HCEC 1CT (cell line): ENCODE measurements around the gene PDE5A.
"Not testable (repeated sequence)": the region's sequence is repeated elsewhere in the genome, so short reads cannot be mapped to it uniquely, and the experiment has no call there.

ENCODE experiments used
- DNase-seq: peaks from one replicate; pipeline ENCODE4 v3.0.0-alpha.2; 2017

PDE5A gene

DNA sequence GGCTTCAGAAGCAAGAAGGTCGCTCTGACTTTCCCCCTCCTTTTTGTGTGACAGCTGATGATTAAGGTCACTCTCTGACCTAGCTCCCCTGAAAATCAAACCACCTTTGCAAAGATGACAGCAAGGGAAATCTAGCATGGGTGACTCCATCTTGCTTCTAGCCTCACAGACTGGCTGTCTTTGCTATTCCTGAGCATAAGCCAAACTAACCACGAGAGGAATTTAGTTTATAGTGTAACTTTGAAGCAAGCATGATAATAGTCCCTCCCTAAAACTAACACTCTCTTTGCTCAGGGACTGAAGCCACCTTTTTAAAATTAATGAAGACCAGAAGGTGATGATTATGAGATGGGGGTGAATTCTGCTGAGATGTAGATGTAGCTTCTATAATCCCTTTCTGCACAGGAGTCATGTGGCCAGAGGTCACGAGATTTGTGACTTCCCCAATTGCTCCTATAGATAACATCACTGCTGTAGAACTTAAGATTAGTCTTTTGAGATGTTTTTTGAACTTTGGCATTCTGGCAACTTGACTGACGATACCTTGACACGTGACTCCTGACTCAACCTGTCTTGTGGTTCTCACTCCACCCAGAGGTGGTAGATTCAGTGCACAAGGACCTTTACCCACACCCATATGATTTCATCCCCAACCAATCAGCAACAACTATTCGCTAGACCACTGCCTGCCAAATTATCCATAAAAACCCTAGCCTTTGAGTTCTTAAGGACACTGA lies 14.9 kb upstream of the PDE5A start:
- no peak for DNase-seq

- no peak for DNase-seq
Observed at GRCh38 chr4:119641765-119642164, 13.2 kb upstream of the PDE5A start.

- no peak for DNase-seq
Observed at GRCh38 chr4:119638359-119638758, 9.8 kb upstream of the PDE5A start.

DNA sequence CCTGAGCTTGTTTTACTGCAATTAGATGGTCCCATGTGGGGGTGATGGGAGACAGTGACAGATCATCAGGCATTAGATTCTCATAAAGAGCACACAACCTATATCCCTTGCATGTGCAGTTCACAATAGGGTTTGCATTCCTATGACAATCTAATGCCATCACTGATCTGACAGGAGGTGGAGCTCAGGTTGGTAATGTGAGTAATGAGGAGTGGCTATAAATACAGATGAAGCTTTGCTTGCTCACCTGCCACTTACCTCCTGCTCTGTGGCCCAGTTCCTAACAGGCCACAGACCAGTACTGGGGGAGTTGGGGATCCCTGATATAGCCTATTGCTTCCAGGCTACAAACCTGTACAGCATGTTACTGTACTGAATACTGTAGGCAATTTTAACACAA lies 8.2 kb upstream of the PDE5A start:
- DNase-seq: not testable (repeated sequence)

GRCh38 chr4:119632216-119632615 lies 3.6 kb upstream of the PDE5A start:
- DNase-seq: peak; percentile 60

DNA sequence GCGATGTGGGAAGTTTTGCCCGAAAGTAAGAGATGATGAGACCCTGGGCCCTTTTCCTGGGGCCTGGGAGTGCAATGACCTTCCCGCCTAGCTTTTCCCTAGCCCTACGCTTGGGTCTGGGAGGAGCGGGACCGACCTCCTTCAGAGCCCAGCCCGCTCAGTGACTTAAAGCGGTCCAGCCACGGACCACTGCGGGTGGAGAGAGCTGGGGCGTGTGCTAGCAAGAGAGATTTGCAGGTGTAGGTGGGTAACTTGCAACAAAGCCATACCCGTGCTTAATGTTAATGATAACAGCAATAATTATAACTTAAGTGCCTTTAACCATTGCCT lies 503 bp upstream of the PDE5A start:
- no peak for DNase-seq

DNA sequence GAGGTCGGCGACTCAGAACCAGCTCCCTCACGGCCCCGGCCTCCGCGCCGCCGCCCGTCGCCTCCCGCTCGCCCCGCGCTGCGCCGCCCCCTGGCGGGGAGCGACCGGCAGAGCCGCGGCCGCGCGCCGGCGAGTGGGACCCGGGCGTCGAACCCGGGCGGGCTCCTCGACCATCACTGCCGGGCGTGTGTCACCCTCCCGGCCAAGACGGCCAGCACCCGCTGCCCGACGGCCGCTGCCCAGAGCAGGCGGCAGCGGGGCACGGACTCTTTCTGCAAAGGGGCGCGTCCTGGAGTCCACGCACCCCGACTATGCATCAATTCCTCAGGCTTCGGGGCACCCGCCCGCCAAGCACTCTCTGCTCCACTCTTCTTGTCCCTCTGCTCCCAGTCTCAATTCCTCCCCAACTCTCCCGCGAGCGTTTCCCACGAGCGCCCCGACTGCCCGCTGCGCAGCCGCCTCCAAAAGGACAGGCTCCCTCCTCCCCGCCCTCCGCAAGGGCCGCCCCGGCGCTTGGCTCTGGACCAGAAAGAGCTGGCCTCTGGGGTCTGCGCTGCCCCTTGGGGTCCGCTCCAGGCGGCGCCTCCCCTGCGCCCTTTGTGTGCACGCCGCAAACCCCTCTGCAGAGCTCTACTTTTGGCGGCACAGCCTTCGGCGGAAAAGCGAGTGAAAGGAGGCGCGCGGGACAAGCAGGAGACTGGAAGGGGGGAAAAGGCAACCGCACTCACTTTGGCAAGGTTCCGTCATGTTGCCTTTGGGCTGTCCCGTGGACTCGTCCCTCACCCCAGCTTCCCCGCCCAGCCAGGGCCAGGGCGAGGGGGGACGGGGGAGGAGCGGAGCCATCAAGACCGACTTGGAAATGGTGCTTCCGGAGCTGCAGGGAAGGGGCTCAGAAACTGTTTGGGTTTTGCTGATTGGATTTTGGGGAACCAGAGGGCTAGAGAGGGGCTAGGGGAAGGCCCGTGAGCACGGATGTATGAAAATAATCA lies 1.0 kb downstream of the PDE5A start:
- peak; percentile 67 for DNase-seq

DNA sequence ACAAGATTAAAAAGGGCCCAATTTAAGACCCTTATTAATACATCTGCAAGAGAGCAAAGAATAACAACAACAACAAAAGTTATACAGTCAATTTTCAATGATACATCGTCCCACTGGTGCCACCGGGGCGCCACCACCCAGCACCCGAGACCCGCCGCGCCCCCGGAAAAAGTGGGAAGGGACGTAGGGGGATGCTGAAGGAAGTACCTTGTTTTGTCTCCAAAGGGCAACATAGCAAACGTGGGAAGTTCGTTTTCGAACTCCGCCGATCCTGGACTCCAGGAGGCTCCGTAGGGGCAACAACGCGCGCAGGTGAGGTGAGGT lies 1.7 kb downstream of the PDE5A start:
- DNase-seq: no peak

DNA sequence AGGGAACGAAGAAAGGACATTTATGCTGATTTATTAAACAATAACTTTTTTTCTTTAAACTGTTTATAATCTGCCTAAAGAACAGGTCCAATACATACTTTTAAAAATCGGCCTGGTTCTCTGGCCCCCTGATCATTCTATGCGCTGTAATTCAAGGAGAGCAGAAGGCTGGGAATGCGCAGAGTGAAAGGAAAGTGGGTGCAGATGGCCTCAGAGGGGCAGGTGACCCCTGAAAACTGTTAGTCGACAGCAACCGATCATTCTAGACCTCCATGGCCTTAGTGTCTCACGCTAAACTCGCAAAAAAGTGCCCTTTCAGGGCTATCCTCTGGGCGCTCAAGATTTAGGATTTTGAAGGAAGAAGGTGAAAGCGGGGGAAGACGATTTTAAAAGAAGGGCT lies 2.2 kb downstream of the PDE5A start:
- no peak for DNase-seq

- no peak for DNase-seq
Observed at GRCh38 chr4:119625761-119626160, 2.8 kb downstream of the PDE5A start.

DNA sequence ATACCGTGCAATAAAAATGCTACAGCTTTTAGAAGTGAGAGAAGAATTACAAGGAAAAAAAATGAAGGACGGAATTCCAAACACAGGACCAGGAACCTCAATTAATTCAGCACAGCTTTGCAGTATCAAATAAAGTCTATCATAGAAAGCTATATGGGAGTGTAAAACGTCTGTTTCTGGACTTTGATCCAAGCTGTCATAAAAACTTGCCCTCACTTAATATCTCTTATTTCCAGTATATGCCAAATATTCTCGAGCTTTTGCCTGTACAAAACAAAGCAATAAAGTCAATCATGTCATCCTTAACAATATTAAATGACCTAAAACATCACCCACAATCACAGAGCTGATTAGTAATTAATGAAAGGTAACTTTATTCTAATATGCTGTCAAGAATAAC lies 4.2 kb downstream of the PDE5A start:
- DNase-seq: no peak

DNA sequence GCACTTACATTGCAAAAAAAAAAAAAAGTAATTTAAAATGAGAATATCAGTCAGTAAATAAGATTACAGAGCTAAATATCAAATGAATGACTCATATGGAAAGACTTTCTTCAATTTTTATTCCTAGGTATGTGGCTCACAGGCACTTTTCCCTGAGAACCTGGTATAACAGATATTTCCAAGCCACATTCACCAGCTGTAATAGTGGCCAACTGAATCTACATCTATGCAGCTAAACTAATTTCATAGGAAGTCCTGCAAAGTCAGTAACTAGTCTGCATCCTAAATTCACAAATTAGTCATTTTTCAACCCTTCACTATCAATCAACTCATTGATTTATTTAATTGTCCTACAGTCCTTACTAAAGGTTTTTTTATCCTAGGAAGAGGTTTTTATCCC lies 5.6 kb downstream of the PDE5A start:
- peak; percentile 50 for DNase-seq

DNA sequence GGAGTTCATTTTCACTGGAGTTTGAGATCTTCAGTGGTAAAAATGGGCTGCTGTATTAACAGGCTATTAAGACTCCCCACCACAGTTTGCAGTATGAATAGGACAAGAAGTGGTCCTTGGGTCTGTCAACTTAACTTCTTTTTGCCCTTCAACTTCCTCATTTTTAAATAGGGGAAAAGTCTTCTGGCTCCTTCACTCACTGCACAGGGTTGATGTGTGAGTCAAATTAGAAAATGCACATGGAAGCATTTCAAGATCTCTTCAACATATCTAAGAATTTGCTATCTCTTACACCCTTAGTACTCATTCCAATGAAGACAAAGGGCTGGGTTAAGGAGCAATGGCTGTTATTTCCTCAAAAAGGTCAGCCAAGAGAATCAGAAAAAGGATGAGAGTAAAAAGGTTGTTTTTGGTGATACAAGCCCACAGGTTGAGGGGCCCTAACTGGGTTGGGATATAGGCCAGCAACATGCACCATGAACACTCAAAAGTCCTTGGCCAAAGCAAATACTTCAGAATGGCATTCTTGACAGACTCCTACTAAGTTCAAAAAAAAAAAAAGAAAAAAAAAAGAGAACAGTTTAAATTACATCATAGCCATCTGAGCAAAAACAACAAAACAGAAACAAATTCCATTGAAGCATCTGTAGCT lies 13.4 kb downstream of the PDE5A start:
- DNase-seq: no peak

DNA sequence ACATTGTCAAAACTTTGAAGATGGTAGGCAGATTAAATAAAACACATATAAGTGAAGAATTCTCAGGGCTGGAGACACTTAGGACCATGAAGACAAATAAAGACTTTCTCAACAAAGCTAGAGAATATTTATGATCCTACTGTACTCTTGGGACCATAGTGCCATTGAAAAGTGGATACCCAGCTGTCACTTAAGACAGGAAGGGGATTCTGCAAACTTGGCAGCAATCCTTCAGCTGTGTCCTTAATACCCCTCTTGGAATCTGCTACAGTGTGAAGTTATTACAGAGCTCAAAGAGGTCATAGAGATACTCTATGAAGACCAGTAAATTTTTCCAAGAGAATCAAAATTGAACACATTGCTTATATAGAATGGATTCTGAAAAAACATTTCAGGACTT lies 24.3 kb downstream of the PDE5A start:
- no peak for DNase-seq

DNA sequence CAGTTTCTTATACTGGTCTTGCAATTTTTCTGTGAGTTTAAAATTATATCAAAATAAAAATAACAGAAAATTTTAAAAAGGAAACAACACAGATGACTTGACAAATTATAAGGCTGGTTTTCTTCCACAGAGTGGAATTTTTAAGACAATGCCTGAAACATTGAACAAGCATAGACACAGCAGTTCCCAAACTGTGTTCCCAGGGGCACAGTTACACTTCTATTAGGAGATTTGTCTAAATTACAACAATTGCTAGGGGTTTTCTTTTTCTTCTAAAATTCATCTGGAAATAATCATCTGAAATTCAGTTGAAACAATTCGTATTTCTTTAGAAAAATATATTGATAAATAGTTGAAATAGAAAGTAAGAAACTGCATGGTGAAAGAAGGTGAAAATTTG lies 26.2 kb downstream of the PDE5A start:
- DNase-seq: no peak

- DNase-seq: no peak
Observed at GRCh38 chr4:119598521-119598920, 30.1 kb downstream of the PDE5A start.

DNA sequence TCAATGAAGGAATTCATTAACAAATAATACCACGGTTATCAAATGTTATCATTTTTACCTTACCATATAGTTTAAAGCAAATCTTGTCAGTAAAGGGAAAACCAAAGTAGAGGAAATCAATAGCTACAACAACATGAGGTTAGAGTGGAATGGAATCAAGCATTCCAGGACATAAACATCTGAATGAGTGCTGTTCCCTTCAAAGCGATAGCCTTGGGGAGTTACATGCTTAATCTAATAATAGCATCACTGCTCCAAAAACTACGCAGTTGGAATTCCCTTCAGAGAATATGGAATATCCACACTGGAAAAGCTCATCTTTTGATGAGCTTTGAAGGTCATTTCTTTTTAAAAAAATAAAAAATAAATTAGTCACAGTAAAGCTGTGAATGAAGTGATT lies 31.2 kb downstream of the PDE5A start:
- DNase-seq: no peak

DNA sequence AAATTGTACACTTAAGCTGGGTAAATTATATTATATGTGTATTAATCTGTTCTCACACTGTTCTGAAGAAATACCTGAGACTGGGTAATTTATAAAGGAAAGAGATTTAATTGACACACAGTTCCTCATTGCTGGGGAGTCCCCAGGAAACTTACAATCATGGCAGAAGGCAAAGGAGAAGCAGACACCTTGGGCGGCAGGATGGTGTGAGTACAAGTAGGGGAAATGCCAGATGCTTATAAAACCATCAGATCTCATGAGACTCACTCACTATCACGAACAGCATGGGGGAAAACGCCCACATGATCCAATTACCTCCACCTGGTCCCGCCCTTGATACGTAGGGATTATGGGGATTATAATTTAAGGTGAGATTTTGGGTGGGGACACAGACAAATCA lies 34.9 kb downstream of the PDE5A start:
- no peak for DNase-seq

GRCh38 chr4:119592830-119593229 lies 35.8 kb downstream of the PDE5A start:
- DNase-seq: no peak

- peak; percentile 58 for DNase-seq
Observed at GRCh38 chr4:119589165-119589564, 39.4 kb downstream of the PDE5A start.

GRCh38 chr4:119587796-119588195 lies 40.8 kb downstream of the PDE5A start:
- DNase-seq: no peak

DNA sequence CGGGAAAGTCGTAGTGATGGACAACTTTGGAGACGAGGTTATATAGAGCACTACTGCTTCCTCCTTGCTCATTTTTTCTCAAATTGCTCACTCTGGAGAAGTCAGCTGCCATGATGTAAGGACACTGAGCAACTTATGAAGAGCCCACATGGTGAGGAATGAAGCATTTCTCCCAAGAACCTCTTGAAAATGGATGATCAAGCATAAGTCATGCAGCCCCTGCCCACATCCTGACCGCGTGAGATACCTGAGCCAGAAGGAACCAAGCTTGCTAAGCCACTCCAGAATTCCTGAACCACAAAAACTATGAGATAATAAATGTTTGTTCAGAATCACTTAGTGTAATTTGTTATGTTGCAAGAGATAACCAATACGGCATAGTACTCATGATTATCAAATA lies 42.8 kb downstream of the PDE5A start:
- DNase-seq: peak; percentile 34

GRCh38 chr4:119581190-119581873 lies 47.3 kb downstream of the PDE5A start:
- DNase-seq: no peak
